ENCODE data around the gene ODF2.
"Not testable (repeated sequence)": the region's sequence is repeated elsewhere in the genome, so short reads cannot be mapped to it uniquely, and the experiment has no call there.

DNA sequence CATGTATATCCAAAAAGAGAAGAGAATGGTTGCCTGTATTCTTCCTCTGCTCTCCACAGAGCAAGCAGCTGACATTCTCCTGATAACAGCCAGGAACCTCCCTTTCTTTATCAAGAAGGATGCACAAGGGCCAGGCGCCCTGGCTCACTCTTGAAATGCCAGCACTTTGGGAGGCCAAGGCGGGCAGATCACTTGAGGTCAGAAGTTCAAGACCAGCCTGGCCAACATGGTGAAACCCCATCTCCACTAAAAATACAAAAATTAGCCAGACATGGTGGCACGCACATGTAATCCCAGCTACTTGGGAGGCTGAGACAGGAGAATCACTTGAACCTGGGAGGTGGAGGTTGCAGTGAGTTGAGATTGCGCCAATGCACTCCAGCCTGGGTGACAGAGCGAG is 9.3 kb upstream of the ODF2 start:
- not testable (repeated sequence) for TF ChIP-seq EZH2 (IDR thresholded peaks at IDR 0.05; ENCODE audit: low read length)
- TF ChIP-seq, protein P1, sequence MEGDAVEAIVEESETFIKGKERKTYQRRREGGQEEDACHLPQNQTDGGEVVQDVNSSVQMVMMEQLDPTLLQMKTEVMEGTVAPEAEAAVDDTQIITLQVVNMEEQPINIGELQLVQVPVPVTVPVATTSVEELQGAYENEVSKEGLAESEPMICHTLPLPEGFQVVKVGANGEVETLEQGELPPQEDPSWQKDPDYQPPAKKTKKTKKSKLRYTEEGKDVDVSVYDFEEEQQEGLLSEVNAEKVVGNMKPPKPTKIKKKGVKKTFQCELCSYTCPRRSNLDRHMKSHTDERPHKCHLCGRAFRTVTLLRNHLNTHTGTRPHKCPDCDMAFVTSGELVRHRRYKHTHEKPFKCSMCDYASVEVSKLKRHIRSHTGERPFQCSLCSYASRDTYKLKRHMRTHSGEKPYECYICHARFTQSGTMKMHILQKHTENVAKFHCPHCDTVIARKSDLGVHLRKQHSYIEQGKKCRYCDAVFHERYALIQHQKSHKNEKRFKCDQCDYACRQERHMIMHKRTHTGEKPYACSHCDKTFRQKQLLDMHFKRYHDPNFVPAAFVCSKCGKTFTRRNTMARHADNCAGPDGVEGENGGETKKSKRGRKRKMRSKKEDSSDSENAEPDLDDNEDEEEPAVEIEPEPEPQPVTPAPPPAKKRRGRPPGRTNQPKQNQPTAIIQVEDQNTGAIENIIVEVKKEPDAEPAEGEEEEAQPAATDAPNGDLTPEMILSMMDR (optimal IDR thresholded peaks at IDR 0.05 in 1 of 3, IDR thresholded peaks at IDR 0.05 in 1 of 3, conservative IDR thresholded peaks at IDR 0.05 in 1 of 3; ENCODE audit: extremely low read depth in 1 of 3, insufficient read depth in 2 of 3, low read length in 3 of 3) = not testable (repeated sequence)

Data from keratinocyte (primary cell).